Mucosa of descending colon (tissue), 3 donors: ENCODE results near the gene KIZ. TPM values are rescaled to one million over a fixed set of nuclear protein-coding genes. Genes with fewer than 3 reads are reported as not detected.

Source experiments
- ATAC-seq: fragments of 200-7000 bp; cut with Tn5 transposase; one replicate; pipeline ENCODE4 v1.9.1; 2020; ENCODE audit warnings: mild to moderate bottlenecking, moderate library complexity
- DNase-seq, 3 donors: peaks; one replicate each; pipeline ENCODE4 v3.0.0-alpha.2; 2020
- H3K36me3 ChIP-seq: fragments of 200-600 bp; one replicate; pipeline ENCODE4 v1.8.0; 2021; ENCODE audit warnings: low read depth, mild to moderate bottlenecking
- H3K4me1 ChIP-seq: fragments of 200-600 bp; one replicate; pipeline ENCODE4 v1.8.0; 2021; ENCODE audit warnings: low read depth, mild to moderate bottlenecking
- H3K4me3 ChIP-seq: fragments of 200-600 bp; one replicate; pipeline ENCODE4 v1.8.0; 2021; ENCODE audit warnings: mild to moderate bottlenecking
- H3K9me3 ChIP-seq: fragments of 200-600 bp; one replicate; pipeline ENCODE4 v1.8.0; 2021; ENCODE audit warnings: mild to moderate bottlenecking
- CTCF ChIP-seq: fragments of 200-600 bp; IDR thresholded peaks from one replicate; pipeline ENCODE4 v1.8.0; 2022; ENCODE audit warnings: antibody characterized with exemption, mild to moderate bottlenecking
- intact Hi-C, 2 donors: fragments of 100-400 bp; cut with DNase I in 1 of 2; cut with micrococcal nuclease in 1 of 2; formaldehyde crosslinking; loops; one replicate each; pipeline versions ENCODE4 v1.11.0 to v1.11.1; 2022; cut with DNase I, micrococcal nuclease
- total RNA-seq, 3 donors: library from RNA; stranded (reverse); fragmentation: NEBNext Ultra II Directional in 2 of 3; extraction: Animal tissue kit (Norgen Biotek cat#: 25700) in 2 of 3; gene quantifications; one replicate each; pipeline versions ENCODE4 v1.2.1 to v1.2.4, GENCODE V29; 2021 to 2023
- donor health status: DM: no; HTN: no; CAD: no; lungs with moderate emphysema.
- donor health status: DM: no; HTN: no; CAD: no.
- donor health status: DM: no; HTN: yes; CAD: no.

KIZ gene
- total RNA-seq, 3 donors from 2014 or later, result 9.4 to 114 (median 14.2) TPM

DNA sequence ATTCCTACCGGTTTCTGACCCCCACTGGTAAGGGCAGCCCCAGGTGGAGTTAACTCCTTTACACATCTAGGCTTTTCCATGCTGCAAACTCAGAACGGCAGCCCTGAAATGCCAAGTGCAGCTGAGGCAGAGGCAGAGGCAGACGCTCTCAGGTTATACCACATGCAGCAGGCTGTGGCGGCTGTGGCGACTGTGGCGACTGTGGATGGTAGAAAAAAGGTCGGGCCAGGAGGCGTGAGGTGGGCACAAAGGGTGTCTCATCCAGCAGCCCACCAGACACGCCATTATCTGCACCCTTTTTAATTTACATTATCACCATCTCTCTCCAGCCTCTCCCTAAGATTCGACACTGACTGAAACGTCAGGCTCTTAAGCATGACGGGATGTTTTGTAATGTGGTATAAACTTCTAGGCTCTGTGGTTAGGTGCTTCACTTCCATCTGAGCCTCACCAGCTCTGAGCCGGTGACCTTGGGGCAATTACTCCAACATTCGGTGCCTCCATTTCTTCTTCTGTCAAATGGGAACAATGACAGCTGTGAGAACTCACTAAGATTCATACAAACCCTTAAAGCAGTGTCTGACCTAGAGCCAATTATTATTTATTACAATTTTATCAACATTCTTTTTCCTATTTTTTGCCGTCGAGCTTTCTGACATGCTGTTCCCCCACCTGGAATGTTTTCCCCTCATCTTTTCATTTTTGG is 8.2 kb downstream of the KIZ start:
- DNase-seq, result no peak
- no peaks in the 10 kb centered on the region for H3K4me1 ChIP-seq
- H3K9me3 ChIP-seq, result no peaks in the 10 kb centered on the region
- intact Hi-C loops, result no loop called here
- H3K36me3 ChIP-seq, result no peaks in the 10 kb centered on the region
- ATAC-seq, result no peak
- H3K4me3 ChIP-seq, result no peak overlapping the region
- no peak for TF ChIP-seq CTCF

GRCh38 chr20:21134883-21135493 is 9.1 kb downstream of the KIZ start:
- Histone ChIP-seq H3K4me1 (no peaks in the 10 kb centered on the region), H3K4me3 (no peak overlapping the region), H3K36me3 (no peaks in the 10 kb centered on the region), H3K9me3 (no peaks in the 10 kb centered on the region)
- intact Hi-C loops, result no loop called here
- no peak for DNase-seq
- TF ChIP-seq CTCF, result no peak
- ATAC-seq, result no peak

- Histone ChIP-seq H3K4me3 (no peak overlapping the region), H3K36me3 (no peaks in the 10 kb centered on the region), H3K9me3 (no peaks in the 10 kb centered on the region), H3K4me1 (no peaks in the 10 kb centered on the region)
- TF ChIP-seq CTCF, result no peak
- ATAC-seq, result no peak
- intact Hi-C loops, result no loop called here
- DNase-seq, result no peak
Measured at GRCh38 chr20:21136015-21136732, 10.3 kb downstream of the KIZ start.

- intact Hi-C loops, result no loop called here
- H3K4me3 ChIP-seq, result no peak overlapping the region
- no peaks in the 10 kb centered on the region for H3K36me3 ChIP-seq
- ATAC-seq (no peak), DNase-seq (no peak)
- no peaks in the 10 kb centered on the region for H3K9me3 ChIP-seq
- no peaks in the 10 kb centered on the region for H3K4me1 ChIP-seq
- no peak for TF ChIP-seq CTCF
Measured at GRCh38 chr20:21137078-21137477, 11.2 kb downstream of the KIZ start.

DNA sequence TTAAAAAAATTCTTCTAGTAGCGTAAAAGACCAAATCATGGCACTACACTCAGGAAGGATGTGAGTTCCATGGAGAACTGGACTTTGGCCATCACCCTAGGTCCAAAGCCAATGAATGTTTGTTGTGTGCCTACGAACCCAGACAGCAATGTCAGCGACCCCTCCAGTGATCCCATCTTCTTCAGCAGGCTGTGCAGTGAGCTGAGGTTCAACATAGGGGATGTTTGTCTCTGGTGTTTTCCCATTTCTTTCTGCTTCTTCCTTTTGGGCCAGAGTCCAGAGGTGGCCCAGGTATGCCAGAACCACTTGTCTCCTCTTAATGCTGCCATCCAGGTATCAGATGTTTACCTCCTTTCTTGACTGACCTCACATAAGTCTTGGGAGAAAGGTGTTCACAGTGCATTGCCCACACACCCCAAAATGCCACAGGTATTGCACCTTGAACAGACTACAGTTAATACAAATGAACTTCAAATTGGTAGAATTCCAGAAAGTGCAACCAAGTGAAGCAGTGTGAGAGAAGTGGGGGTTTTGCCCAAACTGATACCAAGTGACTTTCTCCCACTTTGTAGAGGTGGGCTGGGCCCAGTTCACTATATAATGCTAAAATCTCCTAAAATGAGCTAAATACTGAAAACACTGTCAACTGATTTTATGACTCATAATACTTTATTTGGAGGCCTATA is 14.1 kb downstream of the KIZ start:
- ATAC-seq (no peak), DNase-seq (no peak)
- no peak for TF ChIP-seq CTCF
- H3K4me3 ChIP-seq, result no peak overlapping the region
- H3K4me1 ChIP-seq, result no peaks in the 10 kb centered on the region
- H3K36me3 ChIP-seq, result no peaks in the 10 kb centered on the region
- H3K9me3 ChIP-seq, result no peaks in the 10 kb centered on the region
- intact Hi-C loops, result no loop called here
